ENCODE data around the gene P2RX4.

DNA sequence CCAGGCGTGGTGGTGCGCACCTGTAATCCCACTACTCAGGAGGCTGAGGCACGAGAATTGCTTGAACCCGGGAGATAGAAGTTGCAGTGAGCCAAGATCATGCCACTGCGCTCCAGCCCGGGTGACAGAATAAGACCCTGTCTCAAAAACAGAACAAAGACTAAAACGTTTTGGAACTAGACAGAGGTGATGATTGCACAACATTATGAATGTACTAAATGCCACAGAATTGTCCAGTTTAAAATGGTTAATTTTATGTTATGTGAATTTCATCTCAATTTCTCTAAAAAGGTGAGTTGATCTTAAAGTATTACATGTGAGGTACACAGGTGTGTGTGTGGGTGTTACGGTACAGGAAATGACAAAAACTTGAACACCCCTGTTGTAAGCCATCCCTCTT, 16.5 kb downstream of the P2RX4 start:
- TF ChIP-seq, protein P1, sequence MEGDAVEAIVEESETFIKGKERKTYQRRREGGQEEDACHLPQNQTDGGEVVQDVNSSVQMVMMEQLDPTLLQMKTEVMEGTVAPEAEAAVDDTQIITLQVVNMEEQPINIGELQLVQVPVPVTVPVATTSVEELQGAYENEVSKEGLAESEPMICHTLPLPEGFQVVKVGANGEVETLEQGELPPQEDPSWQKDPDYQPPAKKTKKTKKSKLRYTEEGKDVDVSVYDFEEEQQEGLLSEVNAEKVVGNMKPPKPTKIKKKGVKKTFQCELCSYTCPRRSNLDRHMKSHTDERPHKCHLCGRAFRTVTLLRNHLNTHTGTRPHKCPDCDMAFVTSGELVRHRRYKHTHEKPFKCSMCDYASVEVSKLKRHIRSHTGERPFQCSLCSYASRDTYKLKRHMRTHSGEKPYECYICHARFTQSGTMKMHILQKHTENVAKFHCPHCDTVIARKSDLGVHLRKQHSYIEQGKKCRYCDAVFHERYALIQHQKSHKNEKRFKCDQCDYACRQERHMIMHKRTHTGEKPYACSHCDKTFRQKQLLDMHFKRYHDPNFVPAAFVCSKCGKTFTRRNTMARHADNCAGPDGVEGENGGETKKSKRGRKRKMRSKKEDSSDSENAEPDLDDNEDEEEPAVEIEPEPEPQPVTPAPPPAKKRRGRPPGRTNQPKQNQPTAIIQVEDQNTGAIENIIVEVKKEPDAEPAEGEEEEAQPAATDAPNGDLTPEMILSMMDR (IDR thresholded peaks at IDR 0.05; ENCODE audit: low read depth, low read length, missing input control), result no peak
- TF ChIP-seq JUND (IDR thresholded peaks at IDR 0.05) (no peak), TAF1 (conservative IDR thresholded peaks at IDR 0.05) (no peak), GABPA (IDR thresholded peaks at IDR 0.05 in 1 of 2, conservative IDR thresholded peaks at IDR 0.05 in 1 of 2) (no peak), SP1 (IDR thresholded peaks at IDR 0.05) (no peak), RAD21 (IDR thresholded peaks at IDR 0.05) (no peak), FOXA1 (IDR thresholded peaks at IDR 0.05) (no peak), YY1 (IDR thresholded peaks at IDR 0.05) (no peak), HNF4G (IDR thresholded peaks at IDR 0.05) (no peak), NR2F2 (IDR thresholded peaks at IDR 0.05) (no peak)
- TF ChIP-seq, protein P2, sequence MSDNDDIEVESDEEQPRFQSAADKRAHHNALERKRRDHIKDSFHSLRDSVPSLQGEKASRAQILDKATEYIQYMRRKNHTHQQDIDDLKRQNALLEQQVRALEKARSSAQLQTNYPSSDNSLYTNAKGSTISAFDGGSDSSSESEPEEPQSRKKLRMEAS (IDR thresholded peaks at IDR 0.05), result no peak
- TF ChIP-seq, protein P3, sequence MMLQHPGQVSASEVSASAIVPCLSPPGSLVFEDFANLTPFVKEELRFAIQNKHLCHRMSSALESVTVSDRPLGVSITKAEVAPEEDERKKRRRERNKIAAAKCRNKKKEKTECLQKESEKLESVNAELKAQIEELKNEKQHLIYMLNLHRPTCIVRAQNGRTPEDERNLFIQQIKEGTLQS (IDR thresholded peaks at IDR 0.05), result no peak

Data from liver (tissue), 3 donors.